Measurements from ENCODE around the gene FIP1L1. TPM values are rescaled to one million over a fixed set of nuclear protein-coding genes. Genes with fewer than 3 reads are reported as not detected.

The FIP1L1 gene
- total and polyA plus RNA-seq, 9 of the 15 experiments (the other 6 are each of a cell fraction or from before 2014, with no cell fraction given), result 34.6 to 137 (median 72.0) TPM

DNA sequence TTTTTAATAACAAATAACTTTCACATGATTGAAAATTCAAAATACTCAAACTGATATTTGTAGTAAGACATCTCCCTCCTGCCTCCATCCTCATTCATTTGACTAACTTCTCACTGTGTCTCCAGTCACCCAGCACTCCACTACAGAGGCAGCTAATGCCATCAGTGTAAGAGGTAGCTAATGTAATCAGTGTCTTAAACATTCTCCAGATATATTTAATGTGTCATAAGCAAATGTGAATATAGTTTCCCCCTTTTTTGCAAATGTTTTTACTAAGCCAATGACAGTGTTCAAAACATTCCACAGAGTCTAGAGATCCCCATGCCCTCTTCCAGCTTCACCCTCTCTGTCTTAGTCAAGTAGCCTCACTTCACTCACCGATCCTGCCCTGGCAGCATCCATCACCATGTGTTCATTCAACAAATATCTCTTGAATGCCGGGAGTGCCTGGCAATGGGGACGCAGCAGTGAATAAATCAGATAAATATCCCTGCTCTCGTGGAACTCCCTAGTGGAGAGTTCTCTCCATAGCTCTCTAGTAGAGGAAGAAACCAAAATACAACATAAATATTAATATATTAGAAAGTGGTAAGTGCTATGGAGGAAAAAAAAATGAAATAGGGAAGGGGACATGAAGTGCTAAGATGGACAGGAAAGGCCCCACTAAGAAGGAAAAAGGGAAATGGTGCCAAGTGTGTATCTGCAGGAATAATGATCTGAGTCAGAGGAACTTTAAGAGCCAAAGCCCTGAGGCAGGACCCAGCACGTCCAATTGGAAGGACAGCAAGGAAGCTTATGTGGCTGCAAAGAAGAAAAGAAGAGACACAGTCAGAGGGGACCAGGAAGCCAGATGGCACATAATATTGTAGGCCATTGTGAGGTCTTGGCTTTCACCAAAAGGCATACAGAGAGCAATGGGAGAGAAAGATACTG is 30.3 kb upstream of the FIP1L1 start (continued):
- TF ChIP-seq NEUROD1 (IDR thresholded peaks at IDR 0.05; ENCODE audit: borderline replicate concordance, low read depth, low read length, partially characterized antibody) (no peak), MTF1 (CRISPR knock-in tag; IDR thresholded peaks at IDR 0.05; ENCODE audit: borderline replicate concordance) (no peak), SIRT6 (IDR thresholded peaks at IDR 0.05; ENCODE audit: low read depth, low read length) (no peak), ADNP (tag; IDR thresholded peaks at IDR 0.05) (no peak)
- TF ChIP-seq, protein P1, sequence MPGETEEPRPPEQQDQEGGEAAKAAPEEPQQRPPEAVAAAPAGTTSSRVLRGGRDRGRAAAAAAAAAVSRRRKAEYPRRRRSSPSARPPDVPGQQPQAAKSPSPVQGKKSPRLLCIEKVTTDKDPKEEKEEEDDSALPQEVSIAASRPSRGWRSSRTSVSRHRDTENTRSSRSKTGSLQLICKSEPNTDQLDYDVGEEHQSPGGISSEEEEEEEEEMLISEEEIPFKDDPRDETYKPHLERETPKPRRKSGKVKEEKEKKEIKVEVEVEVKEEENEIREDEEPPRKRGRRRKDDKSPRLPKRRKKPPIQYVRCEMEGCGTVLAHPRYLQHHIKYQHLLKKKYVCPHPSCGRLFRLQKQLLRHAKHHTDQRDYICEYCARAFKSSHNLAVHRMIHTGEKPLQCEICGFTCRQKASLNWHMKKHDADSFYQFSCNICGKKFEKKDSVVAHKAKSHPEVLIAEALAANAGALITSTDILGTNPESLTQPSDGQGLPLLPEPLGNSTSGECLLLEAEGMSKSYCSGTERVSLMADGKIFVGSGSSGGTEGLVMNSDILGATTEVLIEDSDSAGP (CRISPR knock-in tag; IDR thresholded peaks at IDR 0.05), result no peak

DNA sequence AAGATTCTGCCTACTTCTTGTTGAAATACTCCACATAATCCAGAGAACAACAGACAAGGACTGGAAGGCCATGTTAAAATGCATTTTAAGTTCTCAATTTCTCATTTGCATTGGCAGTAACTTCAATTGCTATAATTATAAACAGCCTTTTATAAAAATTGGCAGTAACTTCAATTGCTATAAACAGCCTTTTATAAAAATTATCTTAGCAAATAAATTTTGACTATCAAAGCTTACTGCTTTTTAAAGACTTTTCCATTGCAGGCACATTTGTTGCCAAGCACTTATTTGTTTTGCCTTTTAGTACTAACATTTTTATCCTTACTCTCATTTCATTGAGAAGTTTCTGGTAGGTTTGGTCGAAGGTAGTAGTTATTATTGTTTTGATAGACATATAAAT is 29.4 kb upstream of the FIP1L1 start:
- H3K36me3 ChIP-seq (ENCODE audit: control insufficient read depth, insufficient read depth, low read length), result peaks cover 44% of the 10 kb centered on the region
- no peaks in the 10 kb centered on the region for H4K20me1 ChIP-seq (replicated peaks; ENCODE audit: control insufficient read depth, insufficient read depth, low read length)
- H3K9ac ChIP-seq (ENCODE audit: insufficient read depth in 1 of 2, low read depth in 2 of 2, low read length in 2 of 2), result no peak overlapping the region
- ATAC-seq, result no peak
- no TSS peak for BruUV-seq (replicated peaks)
- H3K9me3 ChIP-seq (replicated peaks; ENCODE audit: control insufficient read depth, insufficient read depth, low read depth, low read length), result no peaks in the 10 kb centered on the region
- H3K4me3 ChIP-seq, result no peak overlapping the region
- POLR2A ChIA-PET, result interaction anchor here (0.7 kb wide), 1 partner anchor 81 kb away, joined by 5 read pairs; no protein-coding TSS in a partner anchor
- H3K79me2 ChIP-seq (ENCODE audit: control insufficient read depth, insufficient read depth, low read length), result no peaks in the 10 kb centered on the region; the same call in 2 of the 3 replicates
- no peak overlapping the region for H2AFZ ChIP-seq (ENCODE audit: low read depth, low read length)
- no peaks in the 10 kb centered on the region for H3K9me1 ChIP-seq (ENCODE audit: control insufficient read depth, insufficient read depth, low read length)
- no peak overlapping the region for H3K4me2 ChIP-seq (ENCODE audit: insufficient read depth, low read length)
- DNase-seq (ENCODE audit: extremely low read depth in 1 of 4, low spot score in 3 of 4), result no peak
- intact Hi-C loops (cut with micrococcal nuclease), result no loop called here
- 55% methylated on average over 1 of the region's 1 CpG for WGBS (ENCODE audit: insufficient coverage, low coverage, missing lambda C conversion rate)
- no peak for FAIRE-seq
- no peaks in the 10 kb centered on the region for H3K4me1 ChIP-seq (replicated peaks in 1 of 2; ENCODE audit: control insufficient read depth in 2 of 2, insufficient read depth in 2 of 2, low read length in 2 of 2)
- no peak overlapping the region for H3K27ac ChIP-seq (ENCODE audit: extremely low read depth, low read depth, low read length)
- in situ Hi-C loops (cut with MboI), result no loop called here
- CTCF ChIA-PET (ENCODE audit: low intra/inter-chr PET ratio), result no interaction called here
- H3K27me3 ChIP-seq (ENCODE audit: control insufficient read depth in 2 of 2, insufficient read depth in 2 of 2, low read length in 2 of 2), result no peaks in the 10 kb centered on the region
- TF ChIP-seq ESRRB (CRISPR knock-in tag; IDR thresholded peaks at IDR 0.05; ENCODE audit: borderline replicate concordance) (no peak), FOXP1 (CRISPR knock-in tag; IDR thresholded peaks at IDR 0.05) (no peak)

Data from K562 (cell line).